ENCODE measurements around the gene ZNF366.

The ZNF366 gene

GRCh38 chr5:72433522-72433921 is 73.7 kb downstream of the ZNF366 start (continued):
- TF ChIP-seq, protein P1, sequence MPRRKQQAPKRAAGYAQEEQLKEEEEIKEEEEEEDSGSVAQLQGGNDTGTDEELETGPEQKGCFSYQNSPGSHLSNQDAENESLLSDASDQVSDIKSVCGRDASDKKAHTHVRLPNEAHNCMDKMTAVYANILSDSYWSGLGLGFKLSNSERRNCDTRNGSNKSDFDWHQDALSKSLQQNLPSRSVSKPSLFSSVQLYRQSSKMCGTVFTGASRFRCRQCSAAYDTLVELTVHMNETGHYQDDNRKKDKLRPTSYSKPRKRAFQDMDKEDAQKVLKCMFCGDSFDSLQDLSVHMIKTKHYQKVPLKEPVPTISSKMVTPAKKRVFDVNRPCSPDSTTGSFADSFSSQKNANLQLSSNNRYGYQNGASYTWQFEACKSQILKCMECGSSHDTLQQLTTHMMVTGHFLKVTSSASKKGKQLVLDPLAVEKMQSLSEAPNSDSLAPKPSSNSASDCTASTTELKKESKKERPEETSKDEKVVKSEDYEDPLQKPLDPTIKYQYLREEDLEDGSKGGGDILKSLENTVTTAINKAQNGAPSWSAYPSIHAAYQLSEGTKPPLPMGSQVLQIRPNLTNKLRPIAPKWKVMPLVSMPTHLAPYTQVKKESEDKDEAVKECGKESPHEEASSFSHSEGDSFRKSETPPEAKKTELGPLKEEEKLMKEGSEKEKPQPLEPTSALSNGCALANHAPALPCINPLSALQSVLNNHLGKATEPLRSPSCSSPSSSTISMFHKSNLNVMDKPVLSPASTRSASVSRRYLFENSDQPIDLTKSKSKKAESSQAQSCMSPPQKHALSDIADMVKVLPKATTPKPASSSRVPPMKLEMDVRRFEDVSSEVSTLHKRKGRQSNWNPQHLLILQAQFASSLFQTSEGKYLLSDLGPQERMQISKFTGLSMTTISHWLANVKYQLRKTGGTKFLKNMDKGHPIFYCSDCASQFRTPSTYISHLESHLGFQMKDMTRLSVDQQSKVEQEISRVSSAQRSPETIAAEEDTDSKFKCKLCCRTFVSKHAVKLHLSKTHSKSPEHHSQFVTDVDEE (CRISPR knock-in tag; IDR thresholded peaks at IDR 0.05) = no peak
- TF ChIP-seq, protein P2, sequence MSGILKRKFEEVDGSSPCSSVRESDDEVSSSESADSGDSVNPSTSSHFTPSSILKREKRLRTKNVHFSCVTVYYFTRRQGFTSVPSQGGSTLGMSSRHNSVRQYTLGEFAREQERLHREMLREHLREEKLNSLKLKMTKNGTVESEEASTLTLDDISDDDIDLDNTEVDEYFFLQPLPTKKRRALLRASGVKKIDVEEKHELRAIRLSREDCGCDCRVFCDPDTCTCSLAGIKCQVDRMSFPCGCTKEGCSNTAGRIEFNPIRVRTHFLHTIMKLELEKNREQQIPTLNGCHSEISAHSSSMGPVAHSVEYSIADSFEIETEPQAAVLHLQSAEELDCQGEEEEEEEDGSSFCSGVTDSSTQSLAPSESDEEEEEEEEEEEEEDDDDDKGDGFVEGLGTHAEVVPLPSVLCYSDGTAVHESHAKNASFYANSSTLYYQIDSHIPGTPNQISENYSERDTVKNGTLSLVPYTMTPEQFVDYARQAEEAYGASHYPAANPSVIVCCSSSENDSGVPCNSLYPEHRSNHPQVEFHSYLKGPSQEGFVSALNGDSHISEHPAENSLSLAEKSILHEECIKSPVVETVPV (CRISPR knock-in tag; IDR thresholded peaks at IDR 0.05) = no peak

DNA sequence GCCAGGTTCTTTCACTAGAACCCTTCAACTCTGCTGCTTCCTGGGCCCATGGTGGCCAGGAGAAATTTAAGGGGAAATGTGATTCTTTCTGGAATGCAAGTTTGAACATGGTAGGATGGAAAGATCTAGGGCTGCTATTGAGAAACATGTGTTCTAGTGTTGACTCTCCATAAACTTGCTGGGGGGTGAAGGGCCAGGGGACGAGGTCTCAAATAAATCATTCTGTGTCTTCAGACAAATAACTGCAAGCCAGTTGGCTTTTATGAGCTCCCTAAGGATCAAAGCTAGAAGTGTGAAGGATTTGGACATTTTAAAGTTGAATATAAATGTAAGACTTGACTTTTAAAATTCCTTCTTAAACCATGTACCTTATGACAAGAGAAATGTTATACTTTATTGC is 78.5 kb downstream of the ZNF366 start:
- TF ChIP-seq, protein P3, sequence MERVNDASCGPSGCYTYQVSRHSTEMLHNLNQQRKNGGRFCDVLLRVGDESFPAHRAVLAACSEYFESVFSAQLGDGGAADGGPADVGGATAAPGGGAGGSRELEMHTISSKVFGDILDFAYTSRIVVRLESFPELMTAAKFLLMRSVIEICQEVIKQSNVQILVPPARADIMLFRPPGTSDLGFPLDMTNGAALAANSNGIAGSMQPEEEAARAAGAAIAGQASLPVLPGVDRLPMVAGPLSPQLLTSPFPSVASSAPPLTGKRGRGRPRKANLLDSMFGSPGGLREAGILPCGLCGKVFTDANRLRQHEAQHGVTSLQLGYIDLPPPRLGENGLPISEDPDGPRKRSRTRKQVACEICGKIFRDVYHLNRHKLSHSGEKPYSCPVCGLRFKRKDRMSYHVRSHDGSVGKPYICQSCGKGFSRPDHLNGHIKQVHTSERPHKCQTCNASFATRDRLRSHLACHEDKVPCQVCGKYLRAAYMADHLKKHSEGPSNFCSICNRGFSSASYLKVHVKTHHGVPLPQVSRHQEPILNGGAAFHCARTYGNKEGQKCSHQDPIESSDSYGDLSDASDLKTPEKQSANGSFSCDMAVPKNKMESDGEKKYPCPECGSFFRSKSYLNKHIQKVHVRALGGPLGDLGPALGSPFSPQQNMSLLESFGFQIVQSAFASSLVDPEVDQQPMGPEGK (CRISPR knock-in tag; IDR thresholded peaks at IDR 0.05; ENCODE audit: borderline replicate concordance) = no peak
- no peak for TF ChIP-seq CSDC2 (CRISPR knock-in tag; IDR thresholded peaks at IDR 0.05)
- TF ChIP-seq ZNF565 (CRISPR knock-in tag; conservative IDR thresholded peaks at IDR 0.05; ENCODE audit: low read depth) = no peak
- TF ChIP-seq, protein P1 (CRISPR knock-in tag; IDR thresholded peaks at IDR 0.05) = no peak
- TF ChIP-seq ZNF70 (CRISPR knock-in tag; IDR thresholded peaks at IDR 0.05) = no peak
- no peak for TF ChIP-seq BACH2 (CRISPR knock-in tag; IDR thresholded peaks at IDR 0.05; ENCODE audit: borderline replicate concordance)
- no peak for TF ChIP-seq TCF4 (CRISPR knock-in tag; IDR thresholded peaks at IDR 0.05; ENCODE audit: borderline replicate concordance)
- no peak for TF ChIP-seq ESRRG (CRISPR knock-in tag; IDR thresholded peaks at IDR 0.05)
- TF ChIP-seq, protein P2 (CRISPR knock-in tag; IDR thresholded peaks at IDR 0.05) = no peak
- no peak for TF ChIP-seq ISL1 (CRISPR knock-in tag; IDR thresholded peaks at IDR 0.05)
- TF ChIP-seq PPARA (CRISPR knock-in tag; IDR thresholded peaks at IDR 0.05; ENCODE audit: borderline replicate concordance) = no peak
- TF ChIP-seq ZC3H10 (CRISPR knock-in tag; IDR thresholded peaks at IDR 0.05) = no peak
- TF ChIP-seq OSR1 (CRISPR knock-in tag; IDR thresholded peaks at IDR 0.05) = no peak
- no peak for ATAC-seq

GRCh38 chr5:72427488-72428437 is 79.4 kb downstream of the ZNF366 start:
- ATAC-seq = peak; percentile 99
- TF ChIP-seq ZC3H10 (CRISPR knock-in tag; IDR thresholded peaks at IDR 0.05) (no peak), BACH2 (CRISPR knock-in tag; IDR thresholded peaks at IDR 0.05; ENCODE audit: borderline replicate concordance) (no peak)
- TF ChIP-seq, protein P2 (CRISPR knock-in tag; IDR thresholded peaks at IDR 0.05) = no peak

All from SK-N-SH treated with all-trans-retinoic acid at 6 μM for 48 hours (cell line).